Mesendoderm (in vitro differentiated cells): ENCODE results near the gene FRMPD2.

Experiments used
- DNase-seq: peaks from one replicate; pipeline ENCODE4 v3.0.0; 2013
- H2AK5ac ChIP-seq: 2 replicates; pipeline ENCODE4 v1.6.1; 2013; ENCODE audit warnings: low read length, inconsistent platforms
- H2BK120ac ChIP-seq: 2 replicates; pipeline ENCODE4 v1.6.1; 2013; ENCODE audit warnings: low read depth, mild to moderate bottlenecking, low read length, moderate library complexity, mixed read lengths
- H2BK15ac ChIP-seq: replicated peaks from 2 replicates; pipeline ENCODE4 v1.6.1; 2013; ENCODE audit warnings: low read depth, mild to moderate bottlenecking, moderate library complexity
- H2BK5ac ChIP-seq: 2 replicates; pipeline ENCODE4 v1.6.1; 2013; ENCODE audit warnings: low read length, inconsistent platforms
- H3K18ac ChIP-seq: 2 replicates; pipeline ENCODE4 v1.6.1; 2013; ENCODE audit warnings: mild to moderate bottlenecking, low read length, mixed read lengths
- H3K23ac ChIP-seq: one replicate; pipeline ENCODE4 v1.6.1; 2013; ENCODE audit warnings: low read length
- H3K27ac ChIP-seq: 2 replicates; pipeline ENCODE4 v1.5.1; 2013; ENCODE audit warnings: low read depth, mild to moderate bottlenecking, inconsistent platforms, low read length, moderate library complexity
- H3K27me3 ChIP-seq: 2 replicates; pipeline ENCODE4 v1.6.1; 2013; ENCODE audit warnings: low read length, control low read depth, mild to moderate bottlenecking, inconsistent platforms; ENCODE audit not compliant: insufficient read depth, poor library complexity
- H3K36me3 ChIP-seq: 2 replicates; pipeline ENCODE4 v1.6.1; 2013; ENCODE audit warnings: low read length, inconsistent platforms; ENCODE audit not compliant: control insufficient read depth, insufficient read depth
- H3K4ac ChIP-seq: one replicate; pipeline ENCODE4 v1.6.1; 2013; ENCODE audit warnings: low read depth, mild to moderate bottlenecking, low read length, moderate library complexity
- H3K4me1 ChIP-seq: 2 replicates; pipeline ENCODE4 v1.6.1; 2013; ENCODE audit warnings: low read depth, low read length, inconsistent platforms; ENCODE audit not compliant: control insufficient read depth
- H3K4me2 ChIP-seq: 2 replicates; pipeline ENCODE4 v1.6.1; 2013; ENCODE audit warnings: low read length
- H3K4me3 ChIP-seq: 2 replicates; pipeline ENCODE4 v1.5.1; 2013; ENCODE audit warnings: mild to moderate bottlenecking, low read length
- H3K56ac ChIP-seq: one replicate; pipeline ENCODE4 v1.6.1; 2013; ENCODE audit warnings: low read length
- H3K79me1 ChIP-seq: 2 replicates; pipeline ENCODE4 v1.6.1; 2013; ENCODE audit warnings: low read length, inconsistent platforms
- H3K79me2 ChIP-seq: 2 replicates; pipeline ENCODE4 v1.6.1; 2013; ENCODE audit warnings: mild to moderate bottlenecking, low read length; ENCODE audit not compliant: control insufficient read depth, insufficient read depth
- H3K9ac ChIP-seq: 2 replicates; pipeline ENCODE4 v1.6.1; 2013; ENCODE audit warnings: low read length, inconsistent platforms
- H4K5ac ChIP-seq: one replicate; pipeline ENCODE4 v1.6.1; 2013; ENCODE audit warnings: low read length
- H4K8ac ChIP-seq: one replicate; pipeline ENCODE4 v1.6.1; 2013; ENCODE audit warnings: low read depth, mild to moderate bottlenecking, control low read depth, low read length, moderate library complexity
- WGBS: extraction: QIAGEN DNeasy Blood & Tissue Kit; methylation state at CpG from one replicate; pipeline ENCODE4 v1.1.7; 2013; ENCODE audit warnings: low lambda C conversion rate, missing lambda C conversion rate; ENCODE audit not compliant: insufficient coverage; ENCODE audit errors: extremely low coverage; 5-methylcytosine and 5-hydroxymethylcytosine counted together

Gene FRMPD2

DNA sequence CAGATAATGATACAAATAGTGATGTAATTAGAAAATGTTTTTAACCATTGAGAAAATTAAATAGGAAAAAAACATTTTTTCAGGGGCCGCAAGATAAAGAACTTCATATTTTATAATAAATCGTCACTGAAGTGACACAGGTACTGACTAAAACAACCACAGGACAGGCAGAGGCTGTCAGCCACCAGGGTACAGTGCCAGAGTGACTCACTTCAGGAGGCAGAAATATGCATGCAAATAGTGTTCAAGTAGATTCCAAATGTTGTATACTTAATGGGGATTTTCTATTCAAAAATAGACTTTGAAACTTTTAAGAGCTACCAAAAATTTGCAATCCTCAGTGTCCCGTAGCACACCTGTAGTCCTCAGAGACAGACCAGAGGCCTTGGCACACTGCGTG lies 68.6 kb downstream of the FRMPD2 start:
- H3K9ac ChIP-seq, result no peak overlapping the region
- no peaks in the 10 kb centered on the region for H3K36me3 ChIP-seq
- H3K4me1 ChIP-seq, result no peaks in the 10 kb centered on the region
- H3K27ac ChIP-seq, result no peak overlapping the region
- no peak overlapping the region for H3K56ac ChIP-seq
- H4K5ac ChIP-seq, result no peak overlapping the region
- H4K8ac ChIP-seq, result no peak overlapping the region
- no peak overlapping the region for H2BK15ac ChIP-seq
- no peak overlapping the region for H3K4me2 ChIP-seq
- H3K4me3 ChIP-seq, result no peak overlapping the region
- H3K79me1 ChIP-seq, result no peaks in the 10 kb centered on the region
- no CpG with 5 or more reads among the region's 4 CpGs for WGBS
- no peak overlapping the region for H2BK120ac ChIP-seq
- no peaks in the 10 kb centered on the region for H3K79me2 ChIP-seq
- no peak for DNase-seq
- H3K23ac ChIP-seq, result no peak overlapping the region
- no peak overlapping the region for H3K4ac ChIP-seq
- H2BK5ac ChIP-seq, result no peak overlapping the region
- no peak overlapping the region for H3K18ac ChIP-seq
- H3K27me3 ChIP-seq, result no peaks in the 10 kb centered on the region
- H2AK5ac ChIP-seq, result no peak overlapping the region

DNA sequence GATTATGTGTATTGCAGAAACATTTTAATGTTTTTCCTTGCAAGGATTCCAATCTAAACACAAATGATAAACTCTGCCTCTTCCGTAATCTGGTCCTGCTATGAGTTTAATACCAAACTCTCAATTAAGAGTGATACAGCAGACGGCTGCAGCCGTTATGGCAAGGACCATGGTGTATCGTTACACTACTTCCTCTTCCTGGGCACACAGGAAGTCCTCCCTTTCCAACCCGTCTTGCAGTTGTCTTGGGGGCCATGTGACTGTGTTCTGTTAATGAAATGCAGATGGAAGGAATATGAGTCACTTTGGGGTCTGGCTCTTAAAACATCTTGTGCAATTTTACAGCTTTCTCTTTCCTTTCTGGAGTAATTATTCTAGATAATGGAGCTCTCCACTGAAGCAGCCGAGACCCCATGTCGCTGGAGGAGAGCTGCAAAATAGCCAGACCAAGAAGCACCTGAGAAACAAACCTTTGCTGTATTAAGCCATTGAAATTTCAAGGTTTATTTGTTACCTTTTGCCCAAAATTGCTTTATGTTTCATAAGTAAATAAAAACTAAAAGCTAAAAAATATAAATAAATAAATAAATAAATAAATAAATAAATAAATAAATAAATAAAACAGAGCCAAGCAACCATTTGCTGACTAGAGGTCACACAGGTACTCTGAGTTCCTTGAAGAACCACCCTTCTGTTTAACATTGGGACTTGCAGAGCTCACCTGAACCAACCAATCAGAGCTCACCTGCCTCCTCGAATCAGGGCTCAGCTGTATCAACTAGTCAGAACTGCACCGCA lies 74.7 kb downstream of the FRMPD2 start:
- no peak overlapping the region for H4K5ac ChIP-seq
- H4K8ac ChIP-seq, result no peak overlapping the region
- no peaks in the 10 kb centered on the region for H3K27me3 ChIP-seq
- DNase-seq, result no peak
- no peak overlapping the region for H2BK15ac ChIP-seq
- no peak overlapping the region for H3K4ac ChIP-seq
- no peak overlapping the region for H3K23ac ChIP-seq
- H2AK5ac ChIP-seq, result no peak overlapping the region
- no peak overlapping the region for H3K56ac ChIP-seq
- no peak overlapping the region for H3K4me2 ChIP-seq
- WGBS, result no CpG with 5 or more reads among the region's 9 CpGs
- no peak overlapping the region for H3K27ac ChIP-seq
- no peak overlapping the region for H2BK120ac ChIP-seq
- H3K4me3 ChIP-seq, result no peak overlapping the region
- no peaks in the 10 kb centered on the region for H3K79me2 ChIP-seq
- no peaks in the 10 kb centered on the region for H3K4me1 ChIP-seq
- H3K9ac ChIP-seq, result no peak overlapping the region
- no peak overlapping the region for H2BK5ac ChIP-seq
- no peak overlapping the region for H3K18ac ChIP-seq
- no peaks in the 10 kb centered on the region for H3K79me1 ChIP-seq
- no peaks in the 10 kb centered on the region for H3K36me3 ChIP-seq

DNA sequence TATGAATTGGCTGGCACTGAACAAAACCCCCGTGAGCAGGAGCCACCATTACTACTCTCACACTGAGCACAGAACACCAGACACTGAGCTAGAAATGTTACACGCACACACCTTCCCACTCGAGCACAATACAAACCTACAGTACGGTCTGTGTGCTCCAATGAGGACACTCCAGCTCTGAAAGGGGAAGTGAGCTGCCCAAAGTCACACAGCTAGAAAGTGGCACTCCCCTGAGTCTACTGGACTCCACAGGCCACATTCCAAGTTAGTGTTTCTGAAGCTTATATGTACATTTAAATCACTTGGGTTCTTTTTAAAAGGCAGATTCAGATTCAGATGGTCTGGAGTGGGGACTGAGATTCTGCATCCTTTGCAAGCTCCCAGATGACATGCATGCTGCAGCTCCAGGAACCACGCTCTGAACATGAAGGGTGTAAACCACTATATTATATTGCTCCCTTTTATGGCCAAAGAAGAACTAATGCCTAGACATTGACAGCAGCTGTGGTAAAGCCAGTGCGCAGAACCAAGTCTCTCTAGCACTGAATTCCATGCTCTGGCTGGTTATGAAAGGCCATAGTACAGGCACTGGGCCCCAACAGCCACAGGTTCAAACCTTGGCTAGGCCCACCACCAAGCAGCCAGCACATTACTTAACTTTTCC lies 77.1 kb downstream of the FRMPD2 start:
- Histone ChIP-seq H3K4me3 (no peak overlapping the region), H3K36me3 (no peaks in the 10 kb centered on the region), H3K4ac (no peak overlapping the region), H2AK5ac (no peak overlapping the region), H3K56ac (no peak overlapping the region), H3K4me1 (peaks cover 6% of the 10 kb centered on the region), H3K23ac (no peak overlapping the region), H2BK5ac (no peak overlapping the region), H3K27ac (no peak overlapping the region), H3K4me2 (no peak overlapping the region), H3K9ac (no peak overlapping the region), H3K27me3 (no peaks in the 10 kb centered on the region), H3K18ac (no peak overlapping the region), H3K79me2 (no peaks in the 10 kb centered on the region), H3K79me1 (no peaks in the 10 kb centered on the region), H4K5ac (no peak overlapping the region), H4K8ac (no peak overlapping the region), H2BK120ac (no peak overlapping the region), H2BK15ac (no peak overlapping the region)
- DNase-seq, result no peak
- WGBS, result no CpG with 5 or more reads among the region's 6 CpGs

DNA sequence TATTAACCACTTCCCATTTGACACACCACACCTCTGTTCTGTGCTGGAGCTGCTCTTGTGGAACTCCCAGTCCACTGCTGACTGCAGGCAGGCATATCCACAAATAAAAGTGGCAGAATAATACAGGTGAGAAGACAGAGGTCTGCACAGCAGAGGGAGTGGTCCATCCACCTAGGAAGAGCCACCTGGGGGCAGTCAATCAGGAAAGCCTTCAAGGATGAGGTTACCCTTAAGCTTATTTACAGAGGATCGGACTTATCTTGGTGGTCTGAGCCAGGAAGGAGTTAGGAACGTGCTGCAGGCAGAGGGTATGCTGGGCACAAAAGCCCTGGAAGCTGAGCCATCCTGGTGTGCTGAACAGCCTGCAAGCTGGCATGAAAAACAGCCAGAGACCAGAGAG lies 78.7 kb downstream of the FRMPD2 start:
- Histone ChIP-seq H3K9ac (no peak overlapping the region), H3K27ac (no peak overlapping the region), H3K79me1 (no peaks in the 10 kb centered on the region), H2BK5ac (no peak overlapping the region), H3K79me2 (no peaks in the 10 kb centered on the region), H2AK5ac (no peak overlapping the region), H2BK15ac (no peak overlapping the region), H3K56ac (no peak overlapping the region), H4K8ac (no peak overlapping the region), H3K27me3 (no peaks in the 10 kb centered on the region), H3K23ac (no peak overlapping the region), H4K5ac (no peak overlapping the region), H3K4ac (no peak overlapping the region), H3K4me3 (no peak overlapping the region), H3K36me3 (no peaks in the 10 kb centered on the region), H3K4me1 (peaks cover 6% of the 10 kb centered on the region), H3K4me2 (no peak overlapping the region), H2BK120ac (no peak overlapping the region), H3K18ac (no peak overlapping the region)
- no CpG with 5 or more reads among the region's 2 CpGs for WGBS
- no peak for DNase-seq

DNA sequence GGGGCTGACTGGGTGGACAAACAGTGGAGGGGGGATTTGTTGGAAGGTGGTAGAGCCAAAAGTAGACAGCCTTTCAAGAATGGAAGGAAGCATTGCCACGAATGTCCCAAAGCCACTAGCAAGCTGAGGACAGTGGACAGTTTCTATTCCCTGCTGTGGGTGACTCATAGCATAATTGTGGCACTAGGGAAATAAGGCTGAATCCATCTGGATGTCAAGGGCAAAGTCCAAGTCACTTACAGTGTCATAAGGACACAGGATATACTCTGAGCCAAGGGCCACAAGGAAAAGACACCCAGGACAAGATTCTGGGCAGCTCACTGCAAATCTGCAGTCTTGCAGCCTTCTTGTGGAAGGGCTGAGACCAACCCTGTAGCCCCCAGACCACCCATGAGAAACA lies 79.7 kb downstream of the FRMPD2 start:
- Histone ChIP-seq H3K79me1 (no peaks in the 10 kb centered on the region), H3K4ac (no peak overlapping the region), H3K18ac (no peak overlapping the region), H3K27me3 (no peaks in the 10 kb centered on the region), H3K4me2 (no peak overlapping the region), H3K79me2 (no peaks in the 10 kb centered on the region), H3K36me3 (no peaks in the 10 kb centered on the region), H2BK5ac (no peak overlapping the region), H2AK5ac (no peak overlapping the region), H3K9ac (no peak overlapping the region), H2BK120ac (no peak overlapping the region), H3K4me3 (no peak overlapping the region), H2BK15ac (no peak overlapping the region), H4K8ac (no peak overlapping the region), H3K4me1 (peaks cover 6% of the 10 kb centered on the region), H3K23ac (no peak overlapping the region), H3K56ac (no peak overlapping the region), H3K27ac (no peak overlapping the region), H4K5ac (no peak overlapping the region)
- WGBS, result no CpG with 5 or more reads among the region's 1 CpG
- no peak for DNase-seq
